Nephron (organoid): Measurements from ENCODE around the gene TMEM129.

Experiments used
- H3K27ac Mint-ChIP-seq, 3 experiments: 2 replicates each; pipeline ENCODE4 v1.8.0; 2020; ENCODE audit warnings: mixed read lengths in 3 of 3, mild to moderate bottlenecking in 2 of 3, moderate library complexity in 1 of 3
- H3K27me3 Mint-ChIP-seq: 2 replicates; pipeline ENCODE4 v1.8.0; 2021; ENCODE audit warnings: low read depth, mild to moderate bottlenecking, moderate library complexity, mixed read lengths
- H3K36me3 Mint-ChIP-seq: 2 replicates; pipeline ENCODE4 v1.8.0; 2020; ENCODE audit warnings: low read depth, mixed read lengths
- H3K4me1 Mint-ChIP-seq: 2 replicates; pipeline ENCODE4 v1.8.0; 2020; ENCODE audit warnings: mixed read lengths
- H3K4me3 Mint-ChIP-seq, 3 experiments: 2 replicates each; pipeline ENCODE4 v1.8.0; 2020; ENCODE audit warnings: mild to moderate bottlenecking in 3 of 3, mixed read lengths in 3 of 3, moderate library complexity in 2 of 3
- H3K9me3 Mint-ChIP-seq: 2 replicates; pipeline ENCODE4 v1.8.0; 2020; ENCODE audit warnings: mixed read lengths
- TF ChIP-seq, protein P1 (sequence below), 3 experiments: fragments of 200-600 bp; sonication (generic); IDR thresholded peaks; one replicate each; pipeline ENCODE4 v1.5.0; 2021; ENCODE audit warnings: antibody characterized with exemption in 3 of 3; ENCODE audit not compliant: unreplicated experiment in 3 of 3

TMEM129 gene

DNA sequence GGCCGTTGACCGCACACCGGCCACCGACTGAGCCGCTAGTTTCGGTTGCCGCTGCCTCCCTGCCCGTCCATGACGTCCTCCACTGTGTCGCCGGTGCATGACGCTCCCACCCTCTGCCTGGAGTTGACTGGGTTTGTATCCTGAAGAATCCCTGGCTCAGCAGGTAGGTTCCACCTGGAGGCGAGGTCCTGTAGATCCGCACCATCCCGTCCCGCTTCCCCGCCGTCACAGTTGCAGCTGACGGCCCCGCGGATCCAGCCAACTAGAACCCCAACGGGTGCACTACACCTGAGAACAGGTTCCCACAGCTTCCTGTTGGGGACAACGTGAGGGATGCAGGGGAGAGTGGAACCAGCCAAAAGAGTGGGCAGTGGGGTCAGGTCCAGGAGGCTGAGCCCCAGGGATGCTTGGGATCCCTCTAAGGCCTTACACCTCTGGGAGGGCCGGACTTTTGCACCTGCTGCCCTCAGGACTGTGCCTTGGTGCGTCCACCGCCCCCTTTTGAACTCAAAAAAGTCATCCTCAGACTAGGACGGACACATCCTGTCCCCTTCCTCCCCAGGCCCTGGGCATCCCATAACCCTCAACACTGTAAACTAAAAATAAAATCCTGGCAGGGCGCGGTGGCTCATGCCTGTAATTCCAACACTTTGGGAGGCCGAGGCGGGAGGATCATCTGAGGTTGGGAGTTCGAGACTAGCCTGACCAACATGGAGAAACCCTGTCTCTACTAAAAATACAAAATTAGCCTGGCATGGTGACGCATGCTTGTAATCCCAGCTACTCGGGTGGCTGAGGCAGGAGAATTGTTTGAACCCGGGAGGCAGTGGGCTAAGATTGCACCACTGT is 7.9 kb downstream of the TMEM129 start:
- TF ChIP-seq, protein P1, sequence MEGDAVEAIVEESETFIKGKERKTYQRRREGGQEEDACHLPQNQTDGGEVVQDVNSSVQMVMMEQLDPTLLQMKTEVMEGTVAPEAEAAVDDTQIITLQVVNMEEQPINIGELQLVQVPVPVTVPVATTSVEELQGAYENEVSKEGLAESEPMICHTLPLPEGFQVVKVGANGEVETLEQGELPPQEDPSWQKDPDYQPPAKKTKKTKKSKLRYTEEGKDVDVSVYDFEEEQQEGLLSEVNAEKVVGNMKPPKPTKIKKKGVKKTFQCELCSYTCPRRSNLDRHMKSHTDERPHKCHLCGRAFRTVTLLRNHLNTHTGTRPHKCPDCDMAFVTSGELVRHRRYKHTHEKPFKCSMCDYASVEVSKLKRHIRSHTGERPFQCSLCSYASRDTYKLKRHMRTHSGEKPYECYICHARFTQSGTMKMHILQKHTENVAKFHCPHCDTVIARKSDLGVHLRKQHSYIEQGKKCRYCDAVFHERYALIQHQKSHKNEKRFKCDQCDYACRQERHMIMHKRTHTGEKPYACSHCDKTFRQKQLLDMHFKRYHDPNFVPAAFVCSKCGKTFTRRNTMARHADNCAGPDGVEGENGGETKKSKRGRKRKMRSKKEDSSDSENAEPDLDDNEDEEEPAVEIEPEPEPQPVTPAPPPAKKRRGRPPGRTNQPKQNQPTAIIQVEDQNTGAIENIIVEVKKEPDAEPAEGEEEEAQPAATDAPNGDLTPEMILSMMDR (IDR thresholded peaks at IDR 0.05; ENCODE audit: unreplicated experiment in 3 of 3), result no peak
- peak overlapping the region; percentile 66 to 96 (median 90) for H3K27ac Mint-ChIP-seq
- peaks cover 15% of the 10 kb centered on the region for H3K4me1 Mint-ChIP-seq
- H3K36me3 Mint-ChIP-seq, result peaks cover 20% of the 10 kb centered on the region
- H3K4me3 Mint-ChIP-seq, result peak overlapping the region; percentile 86 to 94 (median 86)
- H3K9me3 Mint-ChIP-seq, result no peaks in the 10 kb centered on the region
- no peaks in the 10 kb centered on the region for H3K27me3 Mint-ChIP-seq

- Mint-ChIP-seq H3K27me3 (no peaks in the 10 kb centered on the region), H3K27ac (peak within 1 kb of the TSS; percentile 80 to 96 (median 93)), H3K4me1 (peaks cover 15% of the 10 kb centered on the region), H3K36me3 (peaks cover 22% of the 10 kb centered on the region), H3K4me3 (peak within 1 kb of the TSS; percentile 93 to 98 (median 94)), H3K9me3 (no peaks in the 10 kb centered on the region)
- TF ChIP-seq, protein P1 (IDR thresholded peaks at IDR 0.05; ENCODE audit: unreplicated experiment in 3 of 3), result no peak
Measured at GRCh38 chr4:1712216-1713002, 8.7 kb downstream of the TMEM129 start, which contains the start of gene SLBP. Gene SLBP (minus strand): TSS chr4:1712319. CDS start chr4:1712188, 131 bp downstream.

GRCh38 chr4:1711571-1712215 is 9.4 kb downstream of the TMEM129 start:
- Mint-ChIP-seq H3K27me3 (no peaks in the 10 kb centered on the region), H3K27ac (peak overlapping the region; percentile 80 to 94 (median 93)), H3K36me3 (peaks cover 22% of the 10 kb centered on the region), H3K9me3 (no peaks in the 10 kb centered on the region), H3K4me1 (peaks cover 15% of the 10 kb centered on the region), H3K4me3 (peak overlapping the region; percentile 90 to 98 (median 93))
- TF ChIP-seq, protein P1 (IDR thresholded peaks at IDR 0.05; ENCODE audit: unreplicated experiment in 3 of 3), result no peak

DNA sequence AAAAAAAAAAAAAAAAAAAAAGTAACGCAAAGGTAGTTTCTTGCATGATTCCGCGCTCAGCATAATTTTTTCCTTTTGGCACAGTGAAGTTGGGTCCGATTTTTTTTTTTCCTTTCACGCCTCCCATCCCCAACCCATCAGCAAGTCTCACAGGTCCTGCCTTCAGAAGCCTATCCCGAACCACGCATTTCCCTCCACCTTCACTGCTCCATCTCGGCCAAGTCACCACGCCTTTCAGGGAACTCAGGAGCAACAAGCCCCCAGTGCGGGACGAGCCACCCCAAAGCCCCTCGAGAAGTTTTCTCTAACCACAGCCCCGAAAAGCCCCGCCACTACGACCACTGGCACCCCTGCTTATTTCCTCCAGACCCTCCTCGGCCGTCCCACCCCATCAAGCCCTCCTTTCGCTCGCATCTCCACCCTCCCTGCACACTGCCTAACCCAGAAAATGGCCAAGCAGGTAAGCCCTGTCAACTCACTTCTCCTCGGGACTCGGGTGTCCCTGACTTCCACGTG is 10.0 kb downstream of the TMEM129 start:
- peak overlapping the region; percentile 90 to 98 (median 93) for H3K4me3 Mint-ChIP-seq
- TF ChIP-seq, protein P1 (IDR thresholded peaks at IDR 0.05; ENCODE audit: unreplicated experiment in 3 of 3), result no peak
- no peaks in the 10 kb centered on the region for H3K9me3 Mint-ChIP-seq
- peaks cover 26% of the 10 kb centered on the region for H3K36me3 Mint-ChIP-seq
- peaks cover 15% of the 10 kb centered on the region for H3K4me1 Mint-ChIP-seq
- peak overlapping the region; percentile 80 to 94 (median 93) for H3K27ac Mint-ChIP-seq
- H3K27me3 Mint-ChIP-seq, result no peaks in the 10 kb centered on the region

- H3K27ac Mint-ChIP-seq, result peak overlapping the region; percentile 80 to 93 (median 85)
- H3K9me3 Mint-ChIP-seq, result no peaks in the 10 kb centered on the region
- H3K36me3 Mint-ChIP-seq, result peaks cover 45% of the 10 kb centered on the region
- TF ChIP-seq, protein P1 (IDR thresholded peaks at IDR 0.05; ENCODE audit: unreplicated experiment in 3 of 3), result no peak
- H3K27me3 Mint-ChIP-seq, result no peaks in the 10 kb centered on the region
- H3K4me3 Mint-ChIP-seq, result peak overlapping the region; percentile 59 to 98 (median 93)
- peaks cover 25% of the 10 kb centered on the region for H3K4me1 Mint-ChIP-seq
Measured at GRCh38 chr4:1708581-1708980, 12.5 kb downstream of the TMEM129 start.
